Retinal pigment epithelial cell (primary cell): ENCODE measurements around the gene VSTM2L.

Source experiments
- DNase-seq: peaks from one replicate; pipeline ENCODE4 v3.0.0-alpha.2; 2010; ENCODE audit warnings: low read depth
- H3K4me3 ChIP-seq: 2 replicates; pipeline ENCODE4 v1.5.1; 2011; ENCODE audit warnings: mild to moderate bottlenecking, low read length, control low read depth, moderate library complexity
- CTCF ChIP-seq: conservative IDR thresholded peaks from 2 replicates; pipeline ENCODE4 v1.5.1; 2011; ENCODE audit warnings: low read depth, low read length, control low read depth, inconsistent platforms

VSTM2L gene

DNA sequence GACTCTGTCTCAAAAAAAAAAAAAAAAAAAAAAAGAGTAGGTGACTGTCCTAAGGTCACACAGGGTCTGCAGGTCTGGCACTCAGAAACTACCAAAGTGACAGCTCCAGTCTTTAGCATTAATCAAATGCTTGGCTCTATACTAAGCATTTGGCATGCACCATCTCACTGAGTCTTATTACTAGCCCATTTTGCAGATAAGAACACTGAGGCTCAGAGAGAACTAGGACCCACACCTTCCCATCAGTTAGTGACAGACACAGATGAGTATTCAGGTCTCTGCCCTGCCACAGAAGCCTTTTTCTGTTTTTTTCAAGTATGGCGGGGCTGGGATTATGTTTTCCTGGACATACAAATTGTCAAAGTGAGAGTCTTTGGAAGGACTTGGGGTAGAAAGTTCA, 23.1 kb upstream of the VSTM2L start:
- DNase-seq, result no peak
- H3K4me3 ChIP-seq, result no peak overlapping the region
- TF ChIP-seq CTCF, result no peak

DNA sequence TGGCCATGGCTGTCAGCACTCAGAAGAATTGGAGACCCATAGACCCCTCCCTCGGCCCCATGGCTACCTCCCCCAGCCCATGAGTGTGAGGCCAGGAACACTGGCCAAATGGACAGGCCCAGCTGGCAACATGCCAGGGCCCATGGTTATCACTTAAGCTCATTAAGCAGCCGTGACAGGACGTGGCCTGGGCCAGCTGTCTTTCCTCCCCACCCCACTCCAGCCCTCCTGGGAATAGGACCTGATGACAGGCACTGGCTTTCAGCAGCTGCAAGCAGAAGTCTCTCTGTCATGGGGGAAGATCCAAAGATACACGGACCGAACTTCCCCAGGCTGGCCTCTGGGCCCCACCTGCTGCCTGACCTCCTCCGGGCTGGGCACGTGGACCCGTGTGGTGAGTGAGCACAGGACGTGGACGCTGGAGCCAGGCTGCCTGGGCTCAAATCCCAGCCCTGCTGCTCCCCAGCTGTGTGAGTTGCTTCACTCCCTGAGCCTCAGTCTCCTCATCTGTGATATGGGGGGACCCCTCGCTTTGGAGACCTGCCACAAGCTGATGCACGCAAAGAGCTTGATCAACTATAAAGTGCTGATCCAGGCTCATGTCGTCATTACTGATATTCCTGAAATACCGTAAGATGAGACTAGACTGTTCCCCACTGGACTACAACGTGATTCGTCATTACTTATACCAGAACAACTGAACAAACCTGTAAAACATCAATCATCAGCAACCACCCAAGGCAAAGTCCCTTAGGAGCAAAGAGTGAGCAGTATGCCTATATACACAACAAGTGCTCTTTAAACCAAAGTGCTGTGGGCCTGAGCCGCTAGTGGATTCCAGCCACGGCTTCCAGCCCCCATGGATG, 22.0 kb upstream of the VSTM2L start:
- no peak for TF ChIP-seq CTCF
- DNase-seq, result no peak
- H3K4me3 ChIP-seq, result no peak overlapping the region

GRCh38 chr20:37881601-37882343, 21.2 kb upstream of the VSTM2L start:
- DNase-seq, result no peak
- TF ChIP-seq CTCF, result no peak

DNA sequence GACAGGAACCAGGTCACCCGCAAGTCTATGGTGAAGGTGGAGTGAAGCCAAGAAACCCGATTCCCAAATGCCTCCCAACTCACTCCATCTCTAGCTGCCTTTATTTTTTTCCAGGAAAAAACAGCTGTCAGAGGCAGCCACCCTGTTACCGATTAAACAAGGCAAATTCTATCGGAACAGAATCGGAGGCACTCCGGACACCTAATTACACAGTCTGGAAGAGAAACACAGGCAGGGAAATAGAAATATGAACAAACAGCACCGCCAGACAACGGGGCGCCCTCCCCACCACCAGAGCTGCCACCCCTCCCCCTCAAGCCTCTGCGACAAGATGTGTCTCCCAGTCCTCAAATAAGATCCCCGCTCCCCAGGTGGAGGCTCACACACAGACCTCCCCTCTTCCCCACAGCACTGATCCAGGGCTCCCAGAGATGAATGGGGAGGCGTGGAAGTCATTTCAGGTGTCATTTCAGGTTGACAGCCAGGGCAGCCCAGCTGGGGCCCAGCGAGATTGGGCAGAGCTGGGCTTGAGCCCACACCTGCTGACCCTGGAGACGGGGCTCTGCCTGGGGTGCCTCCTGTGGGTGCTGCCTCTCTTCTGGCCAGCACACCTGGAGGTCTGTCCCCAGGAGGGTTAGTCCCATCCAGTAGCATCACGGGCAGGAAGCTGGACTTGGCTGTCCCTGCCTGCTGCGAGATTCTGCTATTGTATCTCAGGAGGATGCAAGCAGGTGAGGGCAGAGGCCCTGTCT, 19.8 kb upstream of the VSTM2L start:
- no peak for DNase-seq
- no peak overlapping the region for H3K4me3 ChIP-seq
- no peak for TF ChIP-seq CTCF

More at GRCh38 chr20:37881601-37882343, 21.2 kb upstream of the VSTM2L start:
- no peak overlapping the region for H3K4me3 ChIP-seq

DNA sequence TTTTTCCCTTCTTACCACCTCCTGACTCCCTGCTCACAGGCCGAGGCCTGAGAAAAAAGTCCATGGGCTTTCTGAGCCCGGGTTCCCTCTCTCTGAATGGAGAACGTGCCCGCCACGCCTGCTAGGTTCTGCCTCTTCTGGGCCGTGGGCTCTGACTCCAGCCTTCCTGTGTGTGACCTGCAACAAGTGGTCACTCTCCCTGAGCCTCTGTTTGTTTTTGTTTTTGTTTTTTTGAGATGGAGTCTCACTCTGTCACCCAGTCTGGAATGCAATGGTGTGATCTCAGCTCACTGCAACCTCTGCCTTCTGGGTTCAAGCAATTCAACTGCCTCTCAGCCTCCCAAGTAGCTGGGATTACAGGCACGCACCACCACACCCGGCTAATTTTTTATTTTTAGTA, 17.9 kb upstream of the VSTM2L start:
- no peak overlapping the region for H3K4me3 ChIP-seq
- no peak for TF ChIP-seq CTCF
- no peak for DNase-seq

GRCh38 chr20:37885593-37886503, 17.1 kb upstream of the VSTM2L start:
- no peak for DNase-seq
- H3K4me3 ChIP-seq, result no peak overlapping the region
- TF ChIP-seq CTCF, result no peak
